ENCODE data around the gene LNX1. TPM values are rescaled to one million over a fixed set of nuclear protein-coding genes. Genes with fewer than 3 reads are reported as not detected.

The LNX1 gene
- total and polyA plus RNA-seq, 10 of the 15 experiments (the other 5 are each of a cell fraction or from before 2014, with no cell fraction given) = 0.72 to 1.4 (median 1.0) TPM

DNA sequence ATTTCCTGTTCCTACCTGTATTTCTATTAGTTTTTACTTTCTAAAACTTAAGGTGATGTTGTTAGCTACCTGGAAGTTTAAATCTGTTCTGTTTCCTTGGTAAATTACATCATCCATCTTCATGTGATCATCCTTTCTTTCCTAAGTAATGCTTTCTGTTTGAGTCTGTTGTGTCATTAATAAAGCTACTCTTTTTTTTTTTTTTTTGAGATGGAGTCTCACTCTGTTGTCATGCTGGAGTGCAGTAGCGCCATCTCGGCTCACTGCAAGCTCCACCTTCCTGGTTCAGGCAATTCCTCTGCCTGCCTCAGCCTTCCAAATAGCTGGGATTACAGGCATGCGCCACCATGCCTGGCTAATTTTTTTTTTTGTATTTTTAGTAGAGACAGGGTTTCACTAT, 140.5 kb downstream of the LNX1 start (continued):
- TF ChIP-seq, protein P1, sequence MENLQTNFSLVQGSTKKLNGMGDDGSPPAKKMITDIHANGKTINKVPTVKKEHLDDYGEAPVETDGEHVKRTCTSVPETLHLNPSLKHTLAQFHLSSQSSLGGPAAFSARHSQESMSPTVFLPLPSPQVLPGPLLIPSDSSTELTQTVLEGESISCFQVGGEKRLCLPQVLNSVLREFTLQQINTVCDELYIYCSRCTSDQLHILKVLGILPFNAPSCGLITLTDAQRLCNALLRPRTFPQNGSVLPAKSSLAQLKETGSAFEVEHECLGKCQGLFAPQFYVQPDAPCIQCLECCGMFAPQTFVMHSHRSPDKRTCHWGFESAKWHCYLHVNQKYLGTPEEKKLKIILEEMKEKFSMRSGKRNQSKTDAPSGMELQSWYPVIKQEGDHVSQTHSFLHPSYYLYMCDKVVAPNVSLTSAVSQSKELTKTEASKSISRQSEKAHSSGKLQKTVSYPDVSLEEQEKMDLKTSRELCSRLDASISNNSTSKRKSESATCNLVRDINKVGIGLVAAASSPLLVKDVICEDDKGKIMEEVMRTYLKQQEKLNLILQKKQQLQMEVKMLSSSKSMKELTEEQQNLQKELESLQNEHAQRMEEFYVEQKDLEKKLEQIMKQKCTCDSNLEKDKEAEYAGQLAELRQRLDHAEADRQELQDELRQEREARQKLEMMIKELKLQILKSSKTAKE (IDR thresholded peaks at IDR 0.05; ENCODE audit: low read depth, poor library complexity, severe bottlenecking) = no peak
- TF ChIP-seq KAT2A (conservative IDR thresholded peaks at IDR 0.05; ENCODE audit: control insufficient read depth, low read depth, low read length) = no peak
- TF ChIP-seq, protein P2, sequence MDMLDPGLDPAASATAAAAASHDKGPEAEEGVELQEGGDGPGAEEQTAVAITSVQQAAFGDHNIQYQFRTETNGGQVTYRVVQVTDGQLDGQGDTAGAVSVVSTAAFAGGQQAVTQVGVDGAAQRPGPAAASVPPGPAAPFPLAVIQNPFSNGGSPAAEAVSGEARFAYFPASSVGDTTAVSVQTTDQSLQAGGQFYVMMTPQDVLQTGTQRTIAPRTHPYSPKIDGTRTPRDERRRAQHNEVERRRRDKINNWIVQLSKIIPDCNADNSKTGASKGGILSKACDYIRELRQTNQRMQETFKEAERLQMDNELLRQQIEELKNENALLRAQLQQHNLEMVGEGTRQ (IDR thresholded peaks at IDR 0.05; ENCODE audit: borderline replicate concordance, low read depth, low read length) = no peak
- TF ChIP-seq, protein P3, sequence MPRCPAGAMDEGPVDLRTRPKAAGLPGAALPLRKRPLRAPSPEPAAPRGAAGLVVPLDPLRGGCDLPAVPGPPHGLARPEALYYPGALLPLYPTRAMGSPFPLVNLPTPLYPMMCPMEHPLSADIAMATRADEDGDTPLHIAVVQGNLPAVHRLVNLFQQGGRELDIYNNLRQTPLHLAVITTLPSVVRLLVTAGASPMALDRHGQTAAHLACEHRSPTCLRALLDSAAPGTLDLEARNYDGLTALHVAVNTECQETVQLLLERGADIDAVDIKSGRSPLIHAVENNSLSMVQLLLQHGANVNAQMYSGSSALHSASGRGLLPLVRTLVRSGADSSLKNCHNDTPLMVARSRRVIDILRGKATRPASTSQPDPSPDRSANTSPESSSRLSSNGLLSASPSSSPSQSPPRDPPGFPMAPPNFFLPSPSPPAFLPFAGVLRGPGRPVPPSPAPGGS (IDR thresholded peaks at IDR 0.05; ENCODE audit: borderline replicate concordance, insufficient read depth, low read depth, low read length, poor library complexity, severe bottlenecking) = no peak
- no peak for TF ChIP-seq NR2C2 (IDR thresholded peaks at IDR 0.05; ENCODE audit: borderline replicate concordance, control insufficient read depth, insufficient read length, low read depth)
- TF ChIP-seq CHD1 (IDR thresholded peaks at IDR 0.05; ENCODE audit: low read depth, low read length) = no peak
- TF ChIP-seq, protein P4, sequence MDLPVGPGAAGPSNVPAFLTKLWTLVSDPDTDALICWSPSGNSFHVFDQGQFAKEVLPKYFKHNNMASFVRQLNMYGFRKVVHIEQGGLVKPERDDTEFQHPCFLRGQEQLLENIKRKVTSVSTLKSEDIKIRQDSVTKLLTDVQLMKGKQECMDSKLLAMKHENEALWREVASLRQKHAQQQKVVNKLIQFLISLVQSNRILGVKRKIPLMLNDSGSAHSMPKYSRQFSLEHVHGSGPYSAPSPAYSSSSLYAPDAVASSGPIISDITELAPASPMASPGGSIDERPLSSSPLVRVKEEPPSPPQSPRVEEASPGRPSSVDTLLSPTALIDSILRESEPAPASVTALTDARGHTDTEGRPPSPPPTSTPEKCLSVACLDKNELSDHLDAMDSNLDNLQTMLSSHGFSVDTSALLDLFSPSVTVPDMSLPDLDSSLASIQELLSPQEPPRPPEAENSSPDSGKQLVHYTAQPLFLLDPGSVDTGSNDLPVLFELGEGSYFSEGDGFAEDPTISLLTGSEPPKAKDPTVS (IDR thresholded peaks at IDR 0.05; ENCODE audit: low read depth, low read length) = no peak
- TF ChIP-seq SREBF1 (IDR thresholded peaks at IDR 0.05; ENCODE audit: low read length) = no peak
- no peak for TF ChIP-seq TCF7 (IDR thresholded peaks at IDR 0.05; ENCODE audit: borderline replicate concordance)

All from GM12878 (cell line).